Transverse colon (tissue), 4 donors: ENCODE results near the gene AJUBA.

Experiments used
- CTCF ChIP-seq, 5 experiments: fragments of 200-600 bp in 3 of 5; fragments of 450-650 bp in 2 of 5; sonication (generic) in 3 of 5; IDR thresholded peaks; 1 replicate in 2 of 5; 2 replicates in 3 of 5; pipeline ENCODE4 v1.5.1; 2016 to 2017; ENCODE audit warnings: antibody characterized with exemption in 5 of 5, inconsistent platforms in 3 of 5, mild to moderate bottlenecking in 2 of 5, moderate library complexity in 1 of 5
- EP300 ChIP-seq: sonication (generic); formaldehyde crosslinking; IDR thresholded peaks from one replicate; pipeline ENCODE4 v1.6.1; 2017; ENCODE audit warnings: antibody characterized with exemption, low read depth
- POLR2AphosphoS5 ChIP-seq, 3 donors: sonication (generic); formaldehyde crosslinking; IDR thresholded peaks; one replicate each; pipeline ENCODE4 v1.6.1; 2016; ENCODE audit warnings: antibody characterized with exemption in 3 of 3

GRCh38 chr14:22945642-22946041, 36.7 kb downstream of the AJUBA start:
- TF ChIP-seq POLR2AphosphoS5 (IDR thresholded peaks at IDR 0.05) (no peak), CTCF (IDR thresholded peaks at IDR 0.05) (no peak), EP300 (no peak)
